MM.1S (cell line): ENCODE measurements around the gene ALLC.

Experiments used
- DNase-seq: peaks from one replicate; pipeline ENCODE4 v3.0.0-alpha.2; 2015
- H2AFZ ChIP-seq: fragments of 300-600 bp; sonication (generic); 2 replicates; pipeline ENCODE4 v1.6.0; 2016; ENCODE audit warnings: antibody characterized with exemption, low read length
- H3F3A ChIP-seq: fragments of 300-600 bp; sonication (generic); 2 replicates; pipeline ENCODE4 v1.6.1; 2016; ENCODE audit warnings: mild to moderate bottlenecking, antibody characterized with exemption, low read length, moderate library complexity, mixed read lengths; ENCODE audit not compliant: insufficient read depth
- H3K27ac ChIP-seq: fragments of 300-600 bp; sonication (generic); 2 replicates; pipeline ENCODE4 v1.5.1; 2016; ENCODE audit warnings: mild to moderate bottlenecking, low read length
- H3K27me3 ChIP-seq: fragments of 300-600 bp; sonication (generic); replicated peaks from 2 replicates; pipeline ENCODE4 v1.6.0; 2016; ENCODE audit warnings: low read length; ENCODE audit not compliant: insufficient read depth
- H3K36me3 ChIP-seq: fragments of 300-600 bp; sonication (generic); replicated peaks from 2 replicates; pipeline ENCODE4 v1.6.1; 2016; ENCODE audit warnings: mild to moderate bottlenecking, low read length, mixed read lengths; ENCODE audit not compliant: insufficient read depth
- H3K4me1 ChIP-seq: fragments of 300-600 bp; sonication (generic); 2 replicates; pipeline ENCODE4 v1.6.1; 2016; ENCODE audit warnings: low read length, mixed read lengths
- H3K4me2 ChIP-seq: fragments of 300-600 bp; sonication (generic); 2 replicates; pipeline ENCODE4 v1.6.0; 2016; ENCODE audit warnings: low read depth, low read length
- H3K4me3 ChIP-seq: fragments of 300-600 bp; sonication (generic); 2 replicates; pipeline ENCODE4 v1.5.1; 2016; ENCODE audit warnings: low read length, mixed read lengths
- H3K79me2 ChIP-seq: fragments of 300-600 bp; sonication (generic); 2 replicates; pipeline ENCODE4 v1.6.1; 2016; ENCODE audit warnings: mixed run types, low read length, mixed read lengths
- H3K9ac ChIP-seq: fragments of 300-600 bp; sonication (generic); 2 replicates; pipeline ENCODE4 v1.6.1; 2016; ENCODE audit warnings: low read length, mixed read lengths
- H3K9me2 ChIP-seq: fragments of 300-600 bp; sonication (generic); replicated peaks from 2 replicates; pipeline ENCODE4 v1.6.1; 2016; ENCODE audit warnings: mild to moderate bottlenecking, low read length, mixed read lengths; ENCODE audit not compliant: insufficient read depth
- H3K9me3 ChIP-seq: fragments of 300-600 bp; sonication (generic); replicated peaks from 2 replicates; pipeline ENCODE4 v1.6.1; 2016; ENCODE audit warnings: mild to moderate bottlenecking, low read length, mixed read lengths; ENCODE audit not compliant: insufficient read depth
- H4K20me1 ChIP-seq: fragments of 300-600 bp; sonication (generic); 2 replicates; pipeline ENCODE4 v1.6.1; 2016; ENCODE audit warnings: mild to moderate bottlenecking, low read length, moderate library complexity, mixed read lengths; ENCODE audit not compliant: insufficient read depth
- EZH2 ChIP-seq: fragments of 300-600 bp; sonication (generic); optimal IDR thresholded peaks from 2 replicates; pipeline ENCODE3; 2017; ENCODE audit warnings: low read depth, mild to moderate bottlenecking, antibody characterized with exemption, low read length, mixed read lengths
- EZH2phosphoT487 ChIP-seq: fragments of 300-600 bp; sonication (generic); IDR thresholded peaks from 2 replicates; pipeline ENCODE4 v1.6.1; 2018; ENCODE audit warnings: antibody characterized with exemption, low read length
- TF ChIP-seq, protein P1 (sequence below): fragments of 300-600 bp; sonication (generic); IDR thresholded peaks from 2 replicates; pipeline ENCODE4 v1.5.1; 2016; ENCODE audit warnings: antibody characterized with exemption, low read length, mixed read lengths

The ALLC gene

DNA sequence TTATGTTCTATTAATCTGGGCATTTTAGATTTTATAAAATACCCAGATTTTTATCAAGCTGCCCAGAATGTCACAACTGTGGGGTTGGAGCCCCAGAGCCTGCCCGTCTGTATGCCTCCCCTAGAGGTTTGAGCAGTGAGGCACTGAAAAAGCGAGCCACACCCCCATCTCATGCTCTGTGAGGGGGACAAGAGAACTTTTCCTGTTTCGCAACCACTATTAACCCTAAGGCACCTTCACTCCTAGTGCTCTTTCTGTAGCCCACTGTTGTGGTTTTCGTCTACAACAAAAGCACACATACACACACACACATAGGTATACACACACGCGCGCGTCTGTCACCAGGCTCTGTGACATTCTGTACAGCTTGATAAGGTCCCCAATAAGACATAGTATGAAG lies 83.4 kb downstream of the ALLC start:
- no peaks in the 10 kb centered on the region for H3F3A ChIP-seq
- no peak for DNase-seq
- H3K4me1 ChIP-seq = no peaks in the 10 kb centered on the region
- no peak overlapping the region for H3K4me3 ChIP-seq
- no peaks in the 10 kb centered on the region for H3K79me2 ChIP-seq
- H3K27ac ChIP-seq = no peak overlapping the region
- no peaks in the 10 kb centered on the region for H3K9me2 ChIP-seq
- no peaks in the 10 kb centered on the region for H3K27me3 ChIP-seq
- H3K36me3 ChIP-seq = no peaks in the 10 kb centered on the region
- H3K9me3 ChIP-seq = no peaks in the 10 kb centered on the region
- H3K9ac ChIP-seq = no peak overlapping the region
- H4K20me1 ChIP-seq = no peaks in the 10 kb centered on the region
- no peak overlapping the region for H2AFZ ChIP-seq
- no peak overlapping the region for H3K4me2 ChIP-seq
- TF ChIP-seq EZH2 (no peak), EZH2phosphoT487 (no peak)
- TF ChIP-seq, protein P1, sequence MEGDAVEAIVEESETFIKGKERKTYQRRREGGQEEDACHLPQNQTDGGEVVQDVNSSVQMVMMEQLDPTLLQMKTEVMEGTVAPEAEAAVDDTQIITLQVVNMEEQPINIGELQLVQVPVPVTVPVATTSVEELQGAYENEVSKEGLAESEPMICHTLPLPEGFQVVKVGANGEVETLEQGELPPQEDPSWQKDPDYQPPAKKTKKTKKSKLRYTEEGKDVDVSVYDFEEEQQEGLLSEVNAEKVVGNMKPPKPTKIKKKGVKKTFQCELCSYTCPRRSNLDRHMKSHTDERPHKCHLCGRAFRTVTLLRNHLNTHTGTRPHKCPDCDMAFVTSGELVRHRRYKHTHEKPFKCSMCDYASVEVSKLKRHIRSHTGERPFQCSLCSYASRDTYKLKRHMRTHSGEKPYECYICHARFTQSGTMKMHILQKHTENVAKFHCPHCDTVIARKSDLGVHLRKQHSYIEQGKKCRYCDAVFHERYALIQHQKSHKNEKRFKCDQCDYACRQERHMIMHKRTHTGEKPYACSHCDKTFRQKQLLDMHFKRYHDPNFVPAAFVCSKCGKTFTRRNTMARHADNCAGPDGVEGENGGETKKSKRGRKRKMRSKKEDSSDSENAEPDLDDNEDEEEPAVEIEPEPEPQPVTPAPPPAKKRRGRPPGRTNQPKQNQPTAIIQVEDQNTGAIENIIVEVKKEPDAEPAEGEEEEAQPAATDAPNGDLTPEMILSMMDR = no peak

DNA sequence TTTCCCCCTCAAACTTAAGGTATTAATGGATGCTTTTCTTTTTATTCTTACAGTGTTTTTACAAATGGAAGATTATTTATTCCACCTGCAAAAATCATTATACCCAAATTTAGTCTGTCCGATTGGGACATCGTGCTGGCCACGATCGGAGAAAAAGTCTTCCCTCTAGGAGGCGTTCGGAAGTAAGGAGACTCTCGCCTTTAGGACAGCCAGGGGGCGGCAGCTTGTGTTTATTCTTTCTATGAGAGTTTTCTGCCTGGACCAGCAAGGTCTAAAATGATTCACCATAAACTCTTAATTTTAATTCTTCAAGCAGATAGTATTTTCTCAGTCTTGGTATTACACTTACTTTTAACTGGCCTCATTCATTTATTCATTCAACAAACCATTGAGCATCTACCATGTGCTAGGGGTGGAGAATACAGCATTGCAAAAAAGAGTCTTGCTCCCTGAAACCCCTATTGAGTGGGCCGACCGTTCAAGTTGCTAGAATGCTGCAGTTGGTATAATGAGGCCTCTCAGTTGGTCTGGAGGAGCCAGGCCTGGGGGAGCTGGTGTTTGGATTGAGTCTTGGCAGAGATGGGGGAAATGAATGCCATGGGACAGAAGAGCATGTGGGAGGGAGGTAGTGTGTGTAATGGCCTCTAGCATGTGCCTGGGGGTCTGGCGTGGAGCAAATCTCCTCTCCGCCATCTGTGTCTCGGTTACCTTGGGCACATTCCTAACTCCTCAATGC lies 84.0 kb downstream of the ALLC start:
- Histone ChIP-seq H3K36me3 (no peaks in the 10 kb centered on the region), H4K20me1 (no peaks in the 10 kb centered on the region), H3K9me2 (no peaks in the 10 kb centered on the region), H3K79me2 (no peaks in the 10 kb centered on the region), H3F3A (no peaks in the 10 kb centered on the region), H3K27me3 (no peaks in the 10 kb centered on the region), H3K27ac (no peak overlapping the region), H2AFZ (no peak overlapping the region), H3K4me3 (no peak overlapping the region), H3K9ac (no peak overlapping the region), H3K9me3 (no peaks in the 10 kb centered on the region), H3K4me2 (no peak overlapping the region), H3K4me1 (no peaks in the 10 kb centered on the region)
- TF ChIP-seq EZH2phosphoT487 (no peak), EZH2 (no peak)
- TF ChIP-seq, protein P1 = no peak
- no peak for DNase-seq

DNA sequence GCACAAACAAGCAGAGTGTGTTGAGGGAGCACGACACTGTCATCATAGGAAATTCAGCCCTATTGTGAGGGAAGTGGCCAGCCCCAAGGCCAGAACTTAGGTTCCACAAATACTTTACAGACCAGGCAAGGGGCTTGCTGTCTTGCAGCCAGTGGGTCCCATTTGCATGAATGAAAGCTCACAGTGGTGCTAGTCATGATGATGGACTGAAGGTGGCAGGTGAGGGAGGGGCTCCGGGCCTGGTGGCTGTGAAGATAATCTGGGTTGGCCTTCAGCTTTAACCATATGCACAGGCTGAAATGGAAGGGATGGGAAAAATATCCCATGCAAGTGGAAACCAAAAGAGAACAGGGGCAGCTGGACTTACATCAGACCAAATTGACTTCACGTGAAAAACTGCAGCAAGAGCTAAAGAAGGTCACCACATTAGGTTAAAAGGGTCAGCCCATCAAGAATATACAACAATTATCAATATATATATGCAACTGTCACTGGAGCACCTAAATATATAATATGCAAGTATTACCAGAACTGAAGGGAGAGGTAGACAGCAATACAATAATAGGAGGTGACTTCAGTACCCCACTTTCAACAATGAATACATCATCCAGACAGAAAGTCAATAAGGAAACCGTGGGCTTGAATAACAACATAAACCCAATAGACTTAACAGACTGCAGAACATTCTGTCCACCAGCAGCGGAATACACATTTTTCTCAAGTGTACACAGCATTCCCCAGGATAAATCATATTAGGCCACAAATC lies 84.9 kb downstream of the ALLC start:
- H3F3A ChIP-seq = no peaks in the 10 kb centered on the region

More for the DNA sequence above, 84.9 kb downstream of the ALLC start:
- Histone ChIP-seq H3K4me1 (no peaks in the 10 kb centered on the region), H3K79me2 (no peaks in the 10 kb centered on the region), H3K27me3 (no peaks in the 10 kb centered on the region), H3K9ac (no peak overlapping the region), H3K36me3 (no peaks in the 10 kb centered on the region), H3K4me3 (no peak overlapping the region), H3K9me3 (no peaks in the 10 kb centered on the region), H3K27ac (no peak overlapping the region), H3K9me2 (no peaks in the 10 kb centered on the region), H2AFZ (no peak overlapping the region), H3K4me2 (no peak overlapping the region), H4K20me1 (no peaks in the 10 kb centered on the region)
- TF ChIP-seq, protein P1 = no peak
- TF ChIP-seq EZH2 = no peak
- no peak for TF ChIP-seq EZH2phosphoT487
- no peak for DNase-seq
